ENCODE data around the gene TPSG1.

DNA sequence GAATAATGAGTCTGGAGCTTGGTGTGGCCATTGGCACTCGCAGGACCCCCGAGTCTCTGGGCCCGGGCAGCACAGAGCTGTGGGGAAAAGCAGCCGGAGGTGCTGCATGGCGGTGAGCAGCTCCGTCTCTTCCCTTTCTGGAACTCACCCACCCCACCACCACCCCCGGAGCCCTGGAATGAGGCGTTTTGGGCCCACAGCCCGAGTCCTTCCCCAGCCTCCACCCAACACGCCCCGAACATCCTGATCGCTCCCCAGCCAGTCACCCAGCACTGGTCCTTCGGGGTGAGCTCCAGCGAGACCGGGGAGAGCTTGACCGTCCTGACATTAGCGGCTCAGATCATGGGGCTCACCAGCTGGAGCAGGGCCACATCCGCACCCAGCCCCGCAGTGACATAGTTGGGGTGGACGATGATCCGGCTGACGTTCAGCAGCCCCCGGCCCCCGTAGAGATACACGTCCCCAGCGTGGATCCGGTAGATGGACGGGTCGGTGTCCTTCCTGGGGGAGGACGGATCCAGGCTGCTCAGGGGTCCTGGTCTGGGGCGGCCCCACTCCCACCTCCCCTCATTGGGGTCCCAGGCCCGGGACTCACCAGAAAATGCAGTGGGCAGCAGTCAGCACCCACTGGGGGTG is 37.3 kb upstream of the TPSG1 start:
- TF ChIP-seq CTCF (IDR thresholded peaks at IDR 0.05; ENCODE audit: low read length) (no peak), EZH2 (IDR thresholded peaks at IDR 0.05; ENCODE audit: borderline replicate concordance, low read length) (no peak)
